NCI-H1930 (cell line): ENCODE results near the gene SLC43A1.

ENCODE experiments used
- DNase-seq, 2 experiments: peaks; one replicate each; lab custom pipeline; 2025; lab: John Stamatoyannopoulos, UW

SLC43A1 gene

GRCh38 chr11:57479021-57479663 lies 36.4 kb downstream of the SLC43A1 start:
- DNase-seq: no peak

DNA sequence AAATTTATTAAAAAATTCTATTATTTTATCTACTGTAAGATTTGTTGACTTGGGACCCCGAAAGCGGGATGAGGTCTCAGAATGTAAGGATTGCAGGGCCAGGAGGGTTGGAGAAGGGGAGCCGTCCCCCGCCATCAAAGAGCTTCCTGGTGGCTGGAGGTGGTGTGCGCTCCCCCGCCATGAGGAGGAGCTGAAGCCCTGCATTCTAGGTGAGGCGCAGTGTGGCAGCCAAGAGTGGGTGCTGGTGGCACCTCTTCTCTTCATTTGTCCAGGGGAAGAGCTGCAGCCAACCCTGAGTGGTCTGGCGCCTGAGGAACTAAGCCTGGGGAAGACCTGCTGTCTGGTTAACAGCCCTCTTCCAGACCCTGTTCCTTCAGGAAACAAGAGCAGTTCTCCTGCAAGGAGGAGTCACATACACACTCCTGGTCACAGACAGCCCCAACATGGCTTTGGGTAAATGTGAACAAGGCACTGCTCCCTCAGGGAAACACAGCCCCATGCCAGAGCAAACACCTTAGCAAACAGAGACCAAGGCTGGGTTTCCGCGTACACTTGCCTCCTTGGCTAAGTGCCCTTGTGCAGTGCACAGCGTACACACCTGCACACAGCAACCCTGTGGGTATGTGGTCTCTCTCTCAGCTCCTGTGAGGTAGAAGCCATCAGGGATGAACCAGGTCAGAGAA lies 37.9 kb downstream of the SLC43A1 start:
- DNase-seq: no peak

DNA sequence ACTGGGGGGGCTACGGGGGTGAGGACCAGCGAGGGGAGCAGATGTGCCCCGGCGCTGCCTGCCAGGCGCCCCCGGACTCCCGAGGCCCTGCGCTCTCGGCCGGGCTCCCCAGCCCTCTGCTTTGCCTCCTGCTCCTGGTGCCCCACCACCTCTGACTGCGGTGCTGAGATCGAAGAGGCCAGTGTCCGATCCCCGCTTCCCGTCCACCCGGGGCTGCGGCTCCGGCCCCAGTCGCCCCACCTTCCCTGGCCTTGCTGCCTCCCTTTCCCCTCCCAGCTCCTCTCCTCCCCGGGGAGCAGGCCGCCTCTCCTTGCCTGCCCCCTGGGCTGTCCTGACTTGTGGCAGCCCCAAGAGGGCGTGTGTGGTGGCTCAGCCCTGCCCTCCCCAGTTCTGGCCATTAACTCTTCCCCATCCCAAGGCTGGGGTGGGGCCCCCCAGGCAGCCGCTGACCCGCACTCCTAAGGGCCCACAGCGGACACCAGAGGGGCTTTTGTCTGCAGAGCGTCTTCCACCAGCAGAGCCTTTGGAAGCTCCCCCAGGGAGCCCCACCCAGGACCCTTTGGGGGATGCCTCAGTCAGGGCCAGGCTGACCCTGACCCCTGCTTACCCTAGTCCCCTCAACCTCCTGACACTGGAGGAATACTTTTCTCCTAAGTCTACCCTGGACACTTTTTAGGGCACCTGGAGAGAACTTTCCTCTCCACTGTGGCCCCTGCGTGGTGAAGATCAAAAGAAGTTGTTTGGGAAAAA lies 38.6 kb downstream of the SLC43A1 start:
- DNase-seq: no peak

DNA sequence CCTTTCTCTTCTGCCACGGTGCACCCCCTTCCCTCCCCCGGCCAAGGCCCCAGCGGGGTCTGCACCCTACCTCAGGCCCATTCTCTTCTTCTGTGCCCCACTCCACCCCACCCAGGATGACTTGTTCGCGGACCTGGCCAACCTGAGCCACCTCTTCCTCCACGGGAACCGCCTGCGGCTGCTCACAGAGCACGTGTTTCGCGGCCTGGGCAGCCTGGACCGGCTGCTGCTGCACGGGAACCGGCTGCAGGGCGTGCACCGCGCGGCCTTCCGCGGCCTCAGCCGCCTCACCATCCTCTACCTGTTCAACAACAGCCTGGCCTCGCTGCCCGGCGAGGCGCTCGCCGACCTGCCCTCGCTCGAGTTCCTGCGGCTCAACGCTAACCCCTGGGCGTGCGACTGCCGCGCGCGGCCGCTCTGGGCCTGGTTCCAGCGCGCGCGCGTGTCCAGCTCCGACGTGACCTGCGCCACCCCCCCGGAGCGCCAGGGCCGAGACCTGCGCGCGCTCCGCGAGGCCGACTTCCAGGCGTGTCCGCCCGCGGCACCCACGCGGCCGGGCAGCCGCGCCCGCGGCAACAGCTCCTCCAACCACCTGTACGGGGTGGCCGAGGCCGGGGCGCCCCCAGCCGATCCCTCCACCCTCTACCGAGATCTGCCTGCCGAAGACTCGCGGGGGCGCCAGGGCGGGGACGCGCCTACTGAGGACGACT lies 39.3 kb downstream of the SLC43A1 start:
- no peak for DNase-seq

- no peak for DNase-seq
Observed at GRCh38 chr11:57475671-57476046, 39.8 kb downstream of the SLC43A1 start.

GRCh38 chr11:57475191-57475590 lies 40.3 kb downstream of the SLC43A1 start:
- DNase-seq: no peak

- no peak for DNase-seq
Observed at GRCh38 chr11:57474803-57475115, 40.7 kb downstream of the SLC43A1 start.

DNA sequence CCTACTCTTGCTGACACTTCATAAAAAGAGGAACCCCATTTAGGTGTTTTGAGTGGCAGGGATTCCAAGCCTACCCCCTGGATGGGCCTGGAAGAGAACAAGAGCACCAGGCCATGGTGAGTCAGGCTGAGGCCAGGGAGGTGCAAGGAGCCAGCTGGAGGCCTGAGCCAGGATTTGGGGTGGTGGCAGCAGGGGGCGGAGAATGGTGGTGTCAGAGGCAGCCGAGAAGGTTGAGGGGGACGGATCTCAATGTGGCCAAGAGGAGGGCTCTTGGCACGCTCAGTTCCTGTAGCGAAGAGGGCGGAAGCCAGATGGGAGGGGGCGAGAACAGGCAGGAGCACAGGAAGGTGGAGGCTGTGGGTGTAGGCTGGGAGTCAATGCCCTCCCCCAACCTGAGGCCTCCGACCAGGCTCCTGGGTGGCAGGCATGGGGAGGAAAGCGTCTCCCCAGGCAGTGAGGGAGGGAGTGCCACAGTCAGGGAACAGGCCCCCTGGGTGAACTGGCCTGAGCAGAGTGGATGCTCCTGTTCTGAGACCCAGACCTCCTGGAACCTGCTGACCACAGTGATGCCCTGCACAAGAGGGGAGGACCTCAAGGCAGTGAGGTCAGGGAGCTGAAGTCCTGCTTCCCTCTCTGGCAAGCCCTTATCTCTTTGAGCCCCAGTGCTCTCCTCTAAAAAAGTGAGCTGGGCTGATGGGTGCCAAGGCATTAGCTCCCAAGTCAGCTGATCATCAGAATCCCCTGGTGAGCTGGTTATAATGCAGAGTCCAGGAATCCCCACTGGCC lies 41.3 kb downstream of the SLC43A1 start:
- no peak for DNase-seq

- DNase-seq: no peak
Observed at GRCh38 chr11:57473285-57473841, 42.1 kb downstream of the SLC43A1 start.

GRCh38 chr11:57471496-57471895 lies 44.0 kb downstream of the SLC43A1 start:
- DNase-seq: no peak

DNA sequence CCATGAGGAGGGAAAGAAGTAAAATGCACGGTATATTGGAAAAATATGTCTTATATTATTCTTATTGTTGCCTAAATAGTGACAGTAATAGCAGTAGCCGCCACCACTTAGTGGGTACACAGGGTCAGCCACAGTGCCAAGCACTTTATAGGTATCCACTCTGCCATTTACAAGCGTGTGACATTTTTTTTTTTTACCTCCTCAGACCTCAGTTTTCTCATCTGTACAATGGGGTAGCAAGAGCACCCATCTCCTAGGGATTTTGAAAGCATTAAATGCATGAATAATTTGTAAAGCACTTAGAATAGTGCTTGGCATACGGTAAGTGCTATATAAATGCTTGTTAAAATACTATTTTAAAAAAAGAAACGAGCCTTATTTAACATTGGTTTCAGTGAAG lies 46.2 kb downstream of the SLC43A1 start:
- DNase-seq: no peak

- DNase-seq: no peak
Observed at GRCh38 chr11:57468276-57468675, 47.2 kb downstream of the SLC43A1 start.

DNA sequence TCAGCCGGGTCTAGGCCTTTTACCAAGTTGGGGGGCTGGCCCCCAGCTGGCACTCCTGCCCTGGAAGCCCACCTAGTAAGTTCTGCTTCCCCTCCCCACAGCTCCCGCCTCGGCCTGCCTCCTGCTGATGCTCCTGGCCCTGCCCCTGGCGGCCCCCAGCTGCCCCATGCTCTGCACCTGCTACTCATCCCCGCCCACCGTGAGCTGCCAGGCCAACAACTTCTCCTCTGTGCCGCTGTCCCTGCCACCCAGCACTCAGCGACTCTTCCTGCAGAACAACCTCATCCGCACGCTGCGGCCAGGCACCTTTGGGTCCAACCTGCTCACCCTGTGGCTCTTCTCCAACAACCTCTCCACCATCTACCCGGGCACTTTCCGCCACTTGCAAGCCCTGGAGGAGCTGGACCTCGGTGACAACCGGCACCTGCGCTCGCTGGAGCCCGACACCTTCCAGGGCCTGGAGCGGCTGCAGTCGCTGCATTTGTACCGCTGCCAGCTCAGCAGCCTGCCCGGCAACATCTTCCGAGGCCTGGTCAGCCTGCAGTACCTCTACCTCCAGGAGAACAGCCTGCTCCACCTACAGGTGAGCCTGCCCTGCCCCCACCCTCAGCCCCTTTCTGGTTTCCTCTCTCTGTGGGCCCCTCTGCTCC lies 47.9 kb downstream of the SLC43A1 start:
- no peak for DNase-seq

- no peak for DNase-seq
Observed at GRCh38 chr11:57466680-57467079, 48.8 kb downstream of the SLC43A1 start.

DNA sequence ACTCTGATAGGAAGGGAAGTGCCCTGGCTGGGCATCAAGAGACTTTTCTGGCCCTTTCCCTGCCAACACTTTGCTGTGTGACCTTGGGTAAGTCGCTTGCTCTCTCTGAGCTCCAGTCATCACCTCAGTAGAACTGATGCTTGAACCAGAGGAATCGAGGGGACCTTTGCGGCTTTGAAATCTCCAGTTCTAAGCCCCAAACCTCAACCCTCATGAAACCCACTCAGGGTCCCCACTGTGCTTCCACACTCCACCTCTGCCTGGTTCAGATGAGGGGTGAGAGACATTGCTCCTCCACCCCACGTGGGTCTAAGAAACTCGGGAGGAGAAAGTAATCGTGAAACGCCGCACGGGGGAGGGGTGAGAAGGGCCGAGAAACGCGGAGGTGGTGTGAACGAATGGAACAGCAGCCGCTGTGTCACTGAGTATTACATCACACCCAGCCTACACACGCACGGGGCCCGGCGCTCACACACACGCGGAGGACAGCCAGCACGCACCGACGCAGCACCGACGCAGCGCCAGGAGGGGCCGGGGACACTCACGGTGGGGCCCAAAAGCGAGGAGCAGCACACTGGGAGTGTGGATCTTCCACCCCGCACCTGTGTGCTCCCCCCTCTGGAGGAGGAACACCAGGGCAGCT lies 50.8 kb downstream of the SLC43A1 start:
- DNase-seq: no peak

DNA sequence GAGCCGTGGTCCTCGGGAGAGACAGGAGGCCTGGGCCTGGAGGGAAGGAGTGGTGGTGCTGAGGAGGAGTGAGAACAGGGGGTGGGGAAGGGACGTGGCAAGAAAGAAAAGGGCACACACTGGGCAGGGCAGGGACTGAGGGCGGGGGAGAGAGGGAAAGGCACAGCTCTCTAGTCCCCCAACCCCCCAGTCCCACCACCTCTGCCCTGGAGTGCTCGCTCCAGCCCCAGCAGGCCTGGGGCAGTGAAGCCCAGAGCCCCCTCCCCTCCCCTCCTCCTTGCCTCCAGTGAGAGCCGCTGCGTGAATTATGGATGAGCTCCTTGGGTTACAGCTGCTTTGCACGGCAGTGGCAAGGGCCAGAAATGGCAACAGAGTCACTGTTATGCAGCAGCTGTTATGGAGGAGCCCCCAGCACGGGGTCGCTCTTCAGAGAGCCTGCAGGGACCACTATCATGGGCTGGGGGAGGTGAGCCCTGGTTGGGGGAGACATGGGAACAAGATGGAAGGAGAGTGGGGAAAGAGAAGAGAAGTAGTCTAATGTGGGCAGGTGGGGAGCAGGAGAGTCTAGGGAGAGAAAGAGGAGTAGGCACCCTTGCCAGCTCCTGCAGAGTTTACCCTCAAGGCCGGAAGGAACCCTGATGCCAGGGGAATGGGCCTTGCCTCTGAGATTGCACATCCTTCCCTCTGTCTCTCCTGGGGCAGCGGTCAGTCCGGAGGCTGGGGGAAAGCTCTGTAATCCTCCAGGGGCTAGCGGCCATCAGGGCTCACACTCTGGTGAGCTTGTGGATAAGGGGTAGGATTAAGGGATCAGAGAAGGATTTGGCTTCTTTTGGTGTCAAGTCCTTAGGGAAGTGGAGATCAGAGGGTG lies 51.6 kb downstream of the SLC43A1 start:
- no peak for DNase-seq

- no peak for DNase-seq
Observed at GRCh38 chr11:57462597-57462996, 52.9 kb downstream of the SLC43A1 start.

DNA sequence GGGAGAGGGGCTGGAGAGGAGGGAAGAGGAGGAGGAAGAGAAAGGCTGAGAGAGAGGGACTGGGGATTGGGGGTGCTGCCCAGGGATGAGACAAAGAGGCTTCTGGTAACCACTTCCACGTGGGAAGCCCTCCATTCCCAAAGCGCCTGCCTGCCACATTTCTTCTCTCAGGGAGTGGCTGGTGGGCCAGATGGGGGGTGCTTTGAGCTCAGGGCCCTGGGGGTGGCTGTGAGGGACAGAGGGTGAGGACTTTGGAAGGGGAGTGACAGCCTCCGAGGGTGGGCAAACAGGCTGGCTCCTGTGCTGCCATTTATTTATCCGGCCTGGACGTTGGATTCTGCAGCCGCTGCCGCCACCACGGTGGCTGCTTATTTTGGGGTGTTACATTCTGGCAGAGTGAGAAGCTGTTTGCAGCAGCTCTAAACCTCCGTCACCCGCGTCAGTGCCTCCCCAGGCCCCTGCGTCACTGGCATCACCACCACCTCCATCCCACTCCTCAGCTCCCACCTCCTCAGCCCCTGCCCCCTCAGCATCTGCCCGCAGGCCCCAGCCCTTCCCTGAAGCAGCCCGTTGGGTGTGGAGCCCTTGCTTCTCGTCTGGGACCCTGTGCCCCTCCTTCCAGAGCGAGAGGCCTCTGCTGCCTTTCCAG lies 53.5 kb downstream of the SLC43A1 start:
- DNase-seq: no peak
